Suprapubic skin (tissue), 4 donors: Measurements from ENCODE around the gene LASP1. TPM values are rescaled to one million over a fixed set of nuclear protein-coding genes. Genes with fewer than 3 reads are reported as not detected.

Experiments
- DNase-seq, 2 donors: peaks; one replicate each; pipeline ENCODE4 v3.0.0-alpha.2; 2019; ENCODE audit warnings: low spot score in 2 of 2
- H3K27ac ChIP-seq: fragments of 200-600 bp; sonication (generic); one replicate; pipeline ENCODE4 v1.5.1; 2019
- H3K27me3 ChIP-seq: fragments of 200-600 bp; sonication (generic); one replicate; pipeline ENCODE4 v1.5.1; 2019
- H3K36me3 ChIP-seq: fragments of 200-600 bp; sonication (generic); one replicate; pipeline ENCODE4 v1.5.1; 2019
- H3K4me1 ChIP-seq: fragments of 200-600 bp; sonication (generic); one replicate; pipeline ENCODE4 v1.5.1; 2019
- H3K4me3 ChIP-seq: fragments of 200-600 bp; sonication (generic); one replicate; pipeline ENCODE4 v1.5.1; 2019; ENCODE audit warnings: mild to moderate bottlenecking
- H3K9me3 ChIP-seq: fragments of 200-600 bp; sonication (generic); one replicate; pipeline ENCODE4 v1.5.1; 2019
- CTCF ChIP-seq, 2 donors: fragments of 200-600 bp in 1 of 2; fragments of 450-650 bp in 1 of 2; sonication (generic) in 1 of 2; IDR thresholded peaks; one replicate each; pipeline ENCODE4 v1.5.1; 2016 to 2019; ENCODE audit warnings: antibody characterized with exemption in 2 of 2, mild to moderate bottlenecking in 1 of 2, moderate library complexity in 1 of 2
- EP300 ChIP-seq: sonication (generic); formaldehyde crosslinking; IDR thresholded peaks from one replicate; pipeline ENCODE4 v1.6.1; 2017; ENCODE audit warnings: antibody characterized with exemption
- POLR2A ChIP-seq, 2 donors: fragments of 450-650 bp; IDR thresholded peaks; one replicate each; pipeline ENCODE4 v1.6.1; 2017; ENCODE audit warnings: antibody characterized with exemption in 2 of 2, mild to moderate bottlenecking in 2 of 2, moderate library complexity in 2 of 2
- POLR2AphosphoS5 ChIP-seq, 3 donors: sonication (generic); formaldehyde crosslinking; IDR thresholded peaks; one replicate each; pipeline ENCODE4 v1.6.1; 2017; ENCODE audit warnings: antibody characterized with exemption in 3 of 3
- WGBS: methylation state at CpG from one replicate; pipeline ENCODE4 v1.1.5; 2018; 5-methylcytosine and 5-hydroxymethylcytosine counted together
- total RNA-seq, 4 donors: library from RNA; depleted of rRNA; stranded (reverse); fragments of >200 nt; gene quantifications; one replicate each; pipeline ENCODE4 v1.1.0, GENCODE V29; 2016

The LASP1 gene
- total RNA-seq, 4 donors from 2014 or later, result 83.1 to 124 (median 99.6) TPM

- Histone ChIP-seq H3K27me3 (no peaks in the 10 kb centered on the region), H3K27ac (peak within 1 kb of the TSS; percentile 43), H3K36me3 (no peaks in the 10 kb centered on the region), H3K9me3 (no peaks in the 10 kb centered on the region), H3K4me1 (no peaks in the 10 kb centered on the region), H3K4me3 (peak within 1 kb of the TSS; percentile 35)
- DNase-seq, result peak; percentile 95 to 96
- TF ChIP-seq POLR2A (IDR thresholded peaks at IDR 0.05), result no peak
- peak in 1 of 2 donors; percentile 11 for TF ChIP-seq CTCF (IDR thresholded peaks at IDR 0.05)
- WGBS, result 30% methylated on average over 16 of the region's 21 CpGs
Measured at GRCh38 chr17:38967290-38967738, 97.5 kb downstream of the LASP1 start, which contains the start of gene FBXO47. Gene FBXO47, minus strand, starts transcription at chr17:38967403. Its CDS starts 4,378 bp downstream, at chr17:38963025.

GRCh38 chr17:38969281-38969680 is 99.4 kb downstream of the LASP1 start:
- Histone ChIP-seq H3K27ac (no peak overlapping the region), H3K27me3 (no peaks in the 10 kb centered on the region), H3K9me3 (no peaks in the 10 kb centered on the region), H3K36me3 (no peaks in the 10 kb centered on the region), H3K4me1 (no peaks in the 10 kb centered on the region), H3K4me3 (no peak overlapping the region)
- peak in 1 of 2 donors; percentile 63 for DNase-seq
- TF ChIP-seq CTCF (IDR thresholded peaks at IDR 0.05) (no peak), EP300 (no peak), POLR2A (IDR thresholded peaks at IDR 0.05) (no peak), POLR2AphosphoS5 (IDR thresholded peaks at IDR 0.05) (no peak)
- WGBS, result 70% methylated on average over 4 of the region's 4 CpGs

- H3K9me3 ChIP-seq, result no peaks in the 10 kb centered on the region
- H3K4me1 ChIP-seq, result no peaks in the 10 kb centered on the region
- 64% methylated on average over 4 of the region's 4 CpGs for WGBS
- H3K27me3 ChIP-seq, result no peaks in the 10 kb centered on the region
- peak in 1 of 2 donors; percentile 11 for DNase-seq
- no peaks in the 10 kb centered on the region for H3K36me3 ChIP-seq
- no peak overlapping the region for H3K27ac ChIP-seq
- TF ChIP-seq EP300, result no peak
- no peak for TF ChIP-seq POLR2A (IDR thresholded peaks at IDR 0.05)
- no peak for TF ChIP-seq POLR2AphosphoS5 (IDR thresholded peaks at IDR 0.05)
- no peak for TF ChIP-seq CTCF (IDR thresholded peaks at IDR 0.05)
- no peak overlapping the region for H3K4me3 ChIP-seq
Measured at GRCh38 chr17:38970128-38970527, 100.3 kb downstream of the LASP1 start.

- Histone ChIP-seq H3K4me1 (no peaks in the 10 kb centered on the region), H3K36me3 (no peaks in the 10 kb centered on the region), H3K4me3 (no peak overlapping the region), H3K27me3 (no peaks in the 10 kb centered on the region), H3K9me3 (no peaks in the 10 kb centered on the region), H3K27ac (no peak overlapping the region)
- TF ChIP-seq EP300 (no peak), POLR2A (IDR thresholded peaks at IDR 0.05) (no peak), POLR2AphosphoS5 (IDR thresholded peaks at IDR 0.05) (no peak)
- DNase-seq, result peak in 1 of 2 donors; percentile 16
- 85% methylated on average over 5 of the region's 5 CpGs for WGBS
Measured at GRCh38 chr17:38970804-38971203, 100.9 kb downstream of the LASP1 start.

Other genes starting within 250 kb of the LASP1 start
- gene EPOP, start 195.1 kb upstream of the LASP1 start, total RNA-seq, result 1 to 10 TPM in 3 of 4 donors, under 1 TPM in 1; 0.80 to 6.1 (median 3.2) TPM
- 100 to 1,000 TPM in 1 of 4 donors, 10 to 100 TPM in 3; 62.7 to 136 (median 79.0) TPM for gene MLLT6, start 164.8 kb upstream of the LASP1 start, total RNA-seq
- 10 to 100 TPM in 2 of 4 donors, 1 to 10 TPM in 2; 6.8 to 12.7 (median 10.1) TPM for gene CISD3, start 139.7 kb upstream of the LASP1 start, total RNA-seq
- 10 to 100 TPM in 1 of 4 donors, 1 to 10 TPM in 3; 5.3 to 15.2 (median 7.0) TPM for gene PCGF2, start 121.7 kb upstream of the LASP1 start, total RNA-seq
- gene PSMB3, start 117.3 kb upstream of the LASP1 start, total RNA-seq, result 100 to 1,000 TPM; 106 to 186 (median 162) TPM
- gene PIP4K2B, start 70.5 kb upstream of the LASP1 start, total RNA-seq, result 10 to 100 TPM; 31.0 to 46.7 (median 38.6) TPM
- gene CWC25, start 44.7 kb upstream of the LASP1 start, total RNA-seq, result 10 to 100 TPM; 31.5 to 74.8 (median 34.4) TPM
- 1,000 to 10,000 TPM; 1,382 to 1,902 (median 1,771) TPM for gene RPL23, start 16.3 kb upstream of the LASP1 start, total RNA-seq
- gene FBXO47, start 97.3 kb downstream of the LASP1 start, total RNA-seq, result not detected